NCI-H1092 (cell line): ENCODE results near the gene EFCAB11.

Experiments
- DNase-seq: peaks from one replicate; lab custom pipeline; 2025; lab: John Stamatoyannopoulos, UW

EFCAB11 gene

DNA sequence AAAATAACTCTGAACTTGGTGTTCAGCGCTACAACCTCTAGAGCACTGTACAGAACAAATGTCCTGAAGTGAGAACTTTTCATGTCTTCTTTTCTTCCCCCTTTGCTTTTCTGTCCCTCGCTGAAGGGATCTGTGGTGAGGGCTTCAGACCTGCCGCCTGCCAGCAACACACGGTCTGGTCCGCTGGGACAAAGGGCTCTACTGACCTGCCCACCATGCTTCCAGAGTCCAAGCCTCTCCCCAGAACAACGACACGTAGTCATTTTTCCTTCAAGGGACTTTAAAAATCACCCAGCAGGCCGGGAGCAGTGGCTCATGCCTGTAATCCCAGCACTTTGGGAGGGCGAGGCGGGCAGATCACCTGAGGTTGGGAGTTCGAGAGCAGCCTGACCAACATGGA, 140.4 kb downstream of the EFCAB11 start:
- DNase-seq: no peak

DNA sequence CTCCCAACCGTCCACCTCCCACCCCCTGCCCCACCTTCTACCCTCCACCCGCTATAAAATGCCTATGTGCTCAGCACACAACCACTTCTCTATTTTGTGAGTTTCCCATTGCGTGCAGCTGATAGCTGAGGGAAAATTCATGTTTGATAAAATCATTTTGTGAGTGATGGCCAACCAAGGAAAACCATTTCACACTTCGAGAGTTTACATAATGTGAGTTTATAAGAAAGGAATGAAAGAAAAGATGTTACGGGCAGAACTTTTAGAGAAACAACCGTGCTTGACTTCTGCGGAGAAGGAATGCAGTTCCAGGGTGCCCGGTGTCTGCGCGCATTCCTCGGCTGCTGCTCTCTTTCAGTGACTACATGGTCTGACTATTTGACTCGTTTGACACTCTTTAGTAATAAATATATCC, 140.9 kb downstream of the EFCAB11 start:
- no peak for DNase-seq

DNA sequence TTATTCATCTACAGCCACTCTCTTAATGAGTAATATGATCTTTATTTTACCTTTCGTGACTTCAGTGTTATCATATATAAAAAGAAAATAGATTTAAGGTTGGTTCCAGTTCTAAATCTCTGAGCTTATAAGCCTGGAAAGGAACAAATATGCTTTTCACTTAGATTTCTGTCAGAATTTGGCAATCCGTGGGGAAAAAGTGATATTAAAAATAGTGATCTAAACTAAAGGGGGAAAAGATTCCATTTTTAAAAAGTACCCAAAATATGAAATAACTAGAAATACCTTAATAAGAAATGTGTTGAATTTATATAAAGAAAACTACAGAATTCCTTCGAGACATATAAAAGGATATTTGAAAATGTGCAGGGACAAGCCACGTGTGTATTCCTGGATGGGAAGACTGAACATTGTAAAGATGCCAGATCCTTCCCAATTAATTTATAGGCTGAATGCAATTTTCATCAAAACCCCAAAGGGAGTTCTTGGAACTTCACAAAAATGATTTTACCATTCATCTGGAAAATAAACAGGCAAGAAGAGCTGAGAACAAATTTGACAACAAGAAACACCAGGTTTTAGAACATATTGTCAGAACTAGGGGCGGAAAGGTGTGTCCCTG, 142.5 kb downstream of the EFCAB11 start:
- DNase-seq: no peak

DNA sequence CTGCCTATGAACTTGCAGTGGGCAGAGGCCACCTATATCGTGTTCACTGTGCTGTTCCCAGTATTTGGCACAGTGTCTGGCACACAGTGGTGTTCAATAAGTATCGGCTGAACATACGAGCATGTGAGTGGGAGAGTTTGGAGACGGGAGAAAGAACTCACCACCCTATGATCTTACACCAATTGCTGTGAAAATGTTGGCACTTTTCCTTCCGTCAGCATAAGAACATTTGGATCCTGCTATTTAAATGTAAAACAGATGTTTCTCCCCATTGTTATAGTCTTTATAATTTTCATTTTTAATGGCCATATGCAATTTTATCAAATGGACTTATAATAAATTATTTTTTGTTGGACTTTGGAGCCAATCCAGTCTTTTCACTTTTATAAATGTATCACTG, 144.4 kb downstream of the EFCAB11 start:
- no peak for DNase-seq

DNA sequence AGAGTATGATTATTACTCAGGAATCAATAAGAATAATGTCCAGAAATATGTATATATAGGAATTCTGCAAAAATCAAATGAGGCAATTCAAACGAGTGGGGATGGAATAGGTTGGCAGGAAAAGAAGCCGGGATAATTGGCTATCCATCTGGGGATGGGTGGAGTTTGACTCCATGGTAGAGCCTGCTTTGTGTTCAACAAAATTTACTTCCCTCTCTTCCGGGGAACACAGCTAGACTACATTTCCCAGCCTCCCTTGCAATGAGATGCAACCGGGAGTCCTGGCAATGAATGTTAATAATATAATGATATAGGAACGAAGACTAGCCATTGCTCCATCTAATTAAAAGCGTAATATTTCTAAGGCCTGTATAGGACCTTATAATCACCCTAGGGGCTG, 146.6 kb downstream of the EFCAB11 start:
- no peak for DNase-seq

DNA sequence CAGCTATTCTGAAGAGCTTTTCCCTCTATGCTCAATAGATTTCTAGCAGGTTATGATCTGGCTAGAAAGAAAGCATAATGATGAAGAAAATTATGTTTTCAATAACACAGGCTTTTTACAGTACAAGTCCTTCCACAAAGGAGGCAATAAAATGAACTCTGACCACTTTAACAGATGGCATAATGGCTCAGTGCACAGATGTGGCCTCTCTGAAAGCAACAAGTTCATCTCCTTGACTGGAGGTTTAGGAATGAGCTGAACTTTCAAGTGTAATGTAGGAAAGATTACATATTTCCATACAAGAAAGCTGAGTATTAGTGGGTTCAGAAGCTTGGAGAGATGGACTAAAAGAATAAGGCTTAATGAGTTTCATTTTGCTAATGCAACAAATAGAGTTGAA, 147.4 kb downstream of the EFCAB11 start:
- DNase-seq: no peak

DNA sequence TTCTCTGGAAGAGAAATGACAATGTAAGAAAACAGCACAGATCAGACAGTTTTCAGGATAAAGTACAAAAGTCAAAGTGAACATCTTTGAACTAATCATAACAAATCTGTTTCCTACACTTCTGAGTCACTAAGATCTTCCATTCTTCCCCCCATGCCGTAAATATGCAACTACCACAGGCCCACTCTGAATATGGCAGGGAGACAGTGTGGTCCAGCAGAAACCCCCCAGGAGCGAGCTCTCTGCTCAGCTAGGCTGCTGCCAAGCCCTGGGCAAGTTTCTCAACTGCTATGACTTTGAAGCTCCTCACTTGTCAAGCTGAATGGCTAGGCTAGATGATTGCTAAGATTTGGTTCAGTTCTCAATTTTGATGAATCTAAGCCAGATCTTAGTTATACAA, 148.1 kb downstream of the EFCAB11 start:
- DNase-seq: no peak

DNA sequence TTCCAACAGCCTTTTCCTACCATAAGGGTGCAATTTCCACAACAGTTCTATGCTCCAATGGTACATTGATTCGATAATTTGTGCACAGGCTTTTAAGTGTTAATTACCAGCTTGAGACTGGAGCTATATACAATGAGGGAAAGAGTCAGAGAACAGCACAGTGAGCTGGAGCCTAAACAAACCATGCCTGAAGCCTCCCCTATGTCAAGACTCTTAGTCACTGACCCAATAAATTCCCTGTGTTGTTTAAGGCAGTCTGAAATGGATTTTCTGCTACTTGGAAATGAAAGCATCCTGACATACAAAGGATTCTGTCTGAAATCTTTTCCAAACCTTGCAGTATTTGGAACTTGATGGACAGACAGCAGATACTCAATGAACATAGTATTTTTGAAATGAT, 149.0 kb downstream of the EFCAB11 start:
- DNase-seq: no peak

DNA sequence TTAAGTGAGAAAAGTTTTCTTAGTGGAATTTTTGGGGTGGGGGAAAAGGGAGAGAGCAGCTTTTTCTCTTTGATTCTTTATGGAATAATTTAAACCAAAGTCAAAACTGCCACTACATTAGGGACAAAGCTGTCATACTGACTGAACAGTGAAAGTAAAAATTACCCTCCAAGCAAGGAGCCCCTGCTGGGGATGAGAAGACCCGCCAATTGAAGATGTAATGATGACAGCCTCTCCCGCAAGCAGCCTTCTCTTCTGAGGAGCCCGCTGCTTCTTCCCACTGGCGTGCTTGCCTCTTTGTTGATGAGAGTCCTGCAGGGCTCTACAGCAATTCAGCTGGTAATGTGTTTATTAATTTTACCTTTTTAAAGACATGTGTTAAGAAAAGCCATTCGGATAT, 151.0 kb downstream of the EFCAB11 start:
- DNase-seq: no peak

DNA sequence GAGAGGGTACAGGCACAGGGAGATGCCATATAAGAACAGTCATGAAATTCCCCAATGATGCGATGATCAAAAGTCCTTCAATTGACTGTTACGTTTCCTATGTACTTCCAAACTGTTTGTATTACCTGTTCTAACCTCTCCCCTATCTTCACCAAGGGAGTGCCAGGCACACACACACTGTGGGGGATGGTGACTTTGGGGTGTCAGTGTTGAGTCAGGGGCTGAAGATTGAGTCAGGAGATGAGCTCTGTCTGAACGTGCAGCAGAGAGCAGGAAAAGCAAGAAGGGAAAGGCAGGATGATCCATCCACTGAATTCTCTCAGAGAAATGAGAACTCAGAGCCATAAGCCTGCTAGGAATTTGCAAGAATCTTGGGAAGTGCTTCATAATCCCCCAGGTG, 153.4 kb downstream of the EFCAB11 start:
- DNase-seq: no peak

DNA sequence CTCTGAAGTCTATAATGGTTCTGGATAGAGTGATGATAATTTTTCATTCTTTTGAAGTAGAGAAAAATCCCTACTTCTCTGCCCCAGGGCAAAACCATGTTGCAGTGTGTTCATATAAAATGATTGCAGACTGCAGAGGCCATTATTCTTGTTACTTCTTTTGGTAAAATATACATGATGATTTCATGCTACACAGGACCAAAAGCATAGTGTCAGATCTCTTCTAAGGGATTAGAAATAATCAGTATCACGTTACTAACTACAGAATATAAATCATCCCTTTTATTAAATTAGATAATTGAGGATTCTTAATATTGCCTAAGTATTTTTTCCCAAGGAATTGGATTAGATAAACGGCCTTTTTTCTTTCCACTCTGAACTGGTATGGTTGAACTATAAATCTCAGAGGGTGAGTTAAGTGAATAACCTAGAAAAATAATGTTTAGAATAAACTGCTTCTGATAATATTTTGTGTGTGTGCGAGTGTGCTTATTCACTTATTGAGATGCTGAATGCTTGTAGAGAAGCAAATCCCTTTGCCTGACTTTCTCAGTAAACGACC, 156.2 kb downstream of the EFCAB11 start:
- no peak for DNase-seq

DNA sequence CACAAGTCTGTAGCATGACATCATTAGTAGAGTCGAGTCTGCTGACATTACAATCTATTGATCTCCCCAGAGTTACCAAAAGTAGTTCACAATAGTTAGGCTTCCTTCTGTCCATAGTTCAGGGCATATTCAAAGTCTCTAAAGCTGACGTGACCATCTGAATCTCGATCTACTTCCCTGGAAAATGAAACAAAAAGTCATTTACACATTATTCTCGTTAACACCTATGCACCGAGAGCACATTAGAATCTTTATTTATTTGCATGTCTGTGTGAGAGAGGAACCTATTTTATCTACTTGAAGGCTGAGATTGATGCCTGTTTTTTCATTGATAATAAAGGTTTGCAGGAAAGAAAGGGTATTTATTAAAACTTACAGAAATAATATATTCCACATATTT, 157.4 kb downstream of the EFCAB11 start:
- DNase-seq: no peak

DNA sequence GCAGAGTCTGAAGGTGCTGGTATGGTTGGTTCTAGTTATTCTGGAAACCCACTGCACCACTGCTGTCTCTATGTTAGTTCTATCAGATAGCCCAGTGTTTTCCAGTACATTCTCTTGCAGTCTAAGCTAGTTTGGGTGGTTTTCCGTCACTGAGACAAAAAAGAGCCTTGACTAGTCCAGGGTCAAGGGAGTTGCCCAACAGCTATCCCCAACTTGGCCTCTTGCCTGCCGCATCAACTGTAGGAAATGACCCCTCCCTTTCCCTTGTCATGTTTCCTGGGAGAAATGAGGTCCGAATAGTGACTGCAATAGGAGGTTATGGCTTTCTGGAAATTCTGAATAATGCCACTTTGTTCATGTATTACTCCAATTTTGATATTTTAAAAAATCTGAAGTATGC, 160.4 kb downstream of the EFCAB11 start:
- no peak for DNase-seq

DNA sequence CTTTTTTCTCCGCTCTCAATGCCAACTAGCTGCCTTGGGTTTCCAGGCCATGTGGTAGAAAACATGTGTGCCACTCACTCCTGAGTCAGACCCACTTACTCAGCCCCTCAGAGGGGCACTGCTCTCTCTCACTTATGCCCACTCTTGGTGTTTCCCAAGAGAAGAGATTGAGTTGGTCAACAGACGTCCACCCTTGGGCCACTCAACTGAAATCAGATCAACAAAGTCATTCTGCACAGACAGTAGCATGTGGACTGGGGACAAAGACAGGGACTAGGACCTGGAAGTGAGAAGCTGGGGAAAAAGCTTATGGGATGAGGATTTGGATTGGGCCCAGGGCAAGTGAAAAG, 161.2 kb downstream of the EFCAB11 start:
- no peak for DNase-seq

DNA sequence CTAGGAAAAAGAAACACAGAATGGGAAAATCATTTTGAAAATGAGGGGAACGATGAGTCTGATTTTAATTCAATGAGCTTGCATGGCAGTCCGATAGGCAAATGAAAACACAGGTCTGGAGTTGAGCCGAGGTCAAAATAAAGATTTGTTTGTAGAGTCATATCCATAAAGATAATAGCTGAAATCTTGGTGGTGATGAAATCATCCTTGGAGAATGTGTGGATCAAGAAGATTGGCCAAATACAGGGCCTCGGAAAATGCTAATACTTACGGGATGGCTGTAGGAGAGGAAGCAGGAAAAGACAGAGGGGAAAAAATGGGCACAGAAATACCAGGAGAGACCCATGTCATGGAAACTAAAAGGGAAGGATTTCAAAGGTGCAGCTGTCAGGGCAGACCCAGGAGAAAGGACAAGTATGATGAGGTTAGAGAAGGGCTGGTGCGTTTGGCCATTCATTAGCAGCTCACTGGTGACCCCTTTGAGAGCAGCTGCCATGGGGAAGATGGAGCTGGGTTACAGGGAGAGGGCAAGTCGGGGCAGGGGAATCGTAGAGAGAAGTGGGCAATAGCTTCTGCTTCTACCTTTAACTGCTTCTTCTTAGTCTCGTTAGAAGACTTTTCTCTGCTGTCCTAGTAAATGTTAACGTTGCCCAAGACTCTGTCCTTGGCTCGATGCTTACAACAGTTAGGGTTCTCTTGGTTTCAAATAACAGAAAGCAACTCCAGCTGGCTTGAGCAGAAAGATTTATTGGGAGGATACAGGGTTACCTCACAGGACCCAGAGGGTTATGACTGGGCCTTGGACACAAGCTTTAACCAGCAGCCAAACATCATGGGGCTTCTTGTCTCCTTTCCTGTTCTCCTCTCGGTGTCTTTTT, 161.8 kb downstream of the EFCAB11 start:
- no peak for DNase-seq

DNA sequence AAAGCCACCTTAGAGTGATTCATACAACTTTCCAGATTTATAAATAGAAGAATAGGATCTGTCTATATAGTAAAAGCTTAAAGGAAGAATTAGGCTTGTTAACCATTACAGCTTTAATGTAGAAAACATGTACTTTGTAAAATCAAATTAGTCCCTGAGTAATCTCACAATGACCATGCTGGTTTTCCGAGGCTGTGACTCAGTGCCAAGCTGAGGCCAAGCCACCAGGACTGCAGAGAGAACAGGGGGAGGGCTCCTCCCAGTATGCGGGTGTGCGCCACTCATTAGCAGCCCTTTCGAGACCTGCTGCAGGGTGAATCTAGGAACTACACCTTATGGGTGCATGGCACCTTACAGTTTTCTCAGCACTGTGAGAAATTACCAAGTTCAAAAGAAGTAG, 167.0 kb downstream of the EFCAB11 start:
- DNase-seq: no peak

DNA sequence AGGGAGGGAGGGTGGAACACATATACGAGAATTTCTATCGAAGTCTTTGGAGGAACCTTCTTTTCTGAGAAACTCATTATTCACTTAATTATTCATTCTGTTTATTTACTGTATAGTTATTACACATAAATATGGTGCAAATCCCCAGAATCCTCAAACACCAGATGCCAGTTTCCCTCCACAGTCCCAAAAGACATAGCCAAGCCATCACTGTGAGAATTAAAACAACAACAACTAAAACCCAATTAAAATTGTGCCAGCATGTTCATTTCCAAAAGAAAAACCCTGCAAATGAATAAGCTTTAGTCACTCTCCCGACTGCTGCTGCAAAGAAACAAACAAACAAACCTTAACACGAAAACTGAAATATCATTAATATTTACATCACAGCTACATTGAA, 173.5 kb downstream of the EFCAB11 start:
- DNase-seq: no peak

DNA sequence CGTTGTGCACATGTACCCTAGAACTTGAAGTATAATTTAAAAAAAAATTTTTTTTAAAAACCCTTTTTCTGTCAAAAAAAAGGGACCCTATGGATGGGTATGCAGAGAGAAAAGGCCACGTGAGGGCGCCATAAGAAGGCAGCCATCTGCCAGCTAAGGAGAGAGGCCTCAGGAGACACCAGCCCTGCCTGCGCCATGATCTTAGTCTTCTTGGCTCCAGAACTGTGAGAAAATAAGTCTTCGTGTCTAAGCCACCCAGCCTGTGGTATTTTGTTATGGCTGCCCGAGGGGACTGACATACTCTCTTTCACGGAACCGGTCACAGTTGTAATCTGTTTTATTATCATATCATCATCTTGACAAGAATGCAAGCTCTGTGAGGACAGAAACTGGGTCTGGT, 174.8 kb downstream of the EFCAB11 start:
- DNase-seq: no peak

DNA sequence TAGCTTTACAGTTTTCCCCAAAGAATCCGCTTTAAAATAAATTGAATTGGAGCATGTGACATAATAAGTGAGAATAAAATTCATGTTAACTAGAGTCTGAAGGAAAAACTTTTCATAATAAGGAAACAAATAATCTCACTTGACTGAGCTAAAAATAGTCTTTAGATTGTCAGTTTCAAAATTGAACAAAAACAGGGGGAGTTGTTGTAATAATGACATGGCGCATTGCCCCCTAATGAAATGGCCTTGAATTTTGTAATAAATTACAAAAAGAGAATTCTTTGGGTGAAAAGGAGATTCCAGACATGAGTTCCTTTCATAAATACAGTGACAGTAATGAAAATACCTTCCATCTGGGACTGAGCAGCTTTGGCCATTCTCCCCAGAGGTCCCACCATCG, 178.6 kb downstream of the EFCAB11 start:
- no peak for DNase-seq

DNA sequence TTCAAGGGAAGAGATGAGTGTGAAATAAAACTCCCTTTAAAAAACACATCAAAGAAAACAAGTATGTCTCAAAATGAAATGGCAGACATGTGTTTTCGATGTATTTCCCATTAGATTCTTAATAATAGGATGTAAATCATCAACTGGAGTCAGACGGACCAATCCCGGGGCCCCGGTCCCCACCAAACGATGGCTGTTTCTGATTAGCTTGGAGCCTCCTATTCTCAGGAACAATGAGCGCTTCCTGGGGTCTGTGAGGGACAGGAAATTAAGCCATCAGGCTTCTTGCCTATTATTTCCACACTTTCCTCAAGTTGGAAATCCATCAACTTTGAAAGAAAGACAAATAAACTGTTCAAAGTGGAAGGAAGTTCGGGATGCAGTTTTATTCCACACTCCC, 179.4 kb downstream of the EFCAB11 start:
- no peak for DNase-seq

DNA sequence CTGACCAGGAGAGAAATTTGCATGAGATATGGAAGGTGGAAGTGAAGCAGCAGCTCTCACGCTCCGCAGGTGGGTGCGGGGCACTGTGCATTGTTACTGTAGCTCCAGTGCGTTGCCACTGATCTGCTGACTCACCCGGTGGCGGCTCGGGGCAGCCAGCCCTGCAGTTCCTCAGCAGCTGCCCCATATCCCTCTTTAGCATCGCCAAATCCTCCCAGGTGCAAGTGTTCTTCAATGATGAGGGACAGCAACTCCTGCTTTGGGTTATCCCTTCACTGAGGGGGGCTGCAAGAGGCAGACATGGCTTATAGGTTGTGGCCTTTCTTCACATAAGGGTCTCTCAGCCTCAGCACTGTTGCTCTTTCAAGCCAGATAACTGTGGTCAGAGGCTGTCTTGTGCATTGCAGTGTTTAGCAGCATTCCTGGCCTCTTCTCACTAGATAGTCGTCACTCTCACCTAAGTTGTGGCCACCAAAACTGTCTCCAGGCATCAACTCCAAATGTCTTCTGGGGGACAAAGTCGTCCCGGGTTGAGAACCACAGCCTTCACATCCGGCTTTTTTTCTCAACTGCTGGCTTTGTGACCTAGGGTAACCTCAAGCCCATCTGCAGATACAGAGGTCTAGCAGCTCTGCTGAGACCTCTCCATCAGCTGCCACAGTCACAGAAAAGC, 180.8 kb downstream of the EFCAB11 start:
- DNase-seq: no peak

DNA sequence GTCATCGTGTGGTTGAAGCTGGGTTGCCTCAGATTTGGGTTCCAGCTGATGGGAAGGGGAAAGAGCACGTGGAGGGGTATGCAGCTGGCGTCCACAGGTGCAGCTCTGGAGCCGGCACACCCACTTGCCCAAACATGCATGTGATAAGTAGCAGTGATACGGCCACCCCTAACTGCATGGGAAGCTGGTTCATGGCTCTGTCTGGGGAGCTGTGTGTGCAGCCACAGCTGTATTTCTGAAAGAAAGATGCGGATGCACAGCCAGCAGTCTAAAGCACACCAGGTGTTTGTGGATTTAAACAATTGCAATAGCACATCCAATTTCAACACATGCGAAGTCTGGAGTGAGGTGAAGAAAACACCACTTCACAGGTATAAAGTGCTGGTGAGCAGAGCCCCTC, 181.4 kb downstream of the EFCAB11 start:
- no peak for DNase-seq

DNA sequence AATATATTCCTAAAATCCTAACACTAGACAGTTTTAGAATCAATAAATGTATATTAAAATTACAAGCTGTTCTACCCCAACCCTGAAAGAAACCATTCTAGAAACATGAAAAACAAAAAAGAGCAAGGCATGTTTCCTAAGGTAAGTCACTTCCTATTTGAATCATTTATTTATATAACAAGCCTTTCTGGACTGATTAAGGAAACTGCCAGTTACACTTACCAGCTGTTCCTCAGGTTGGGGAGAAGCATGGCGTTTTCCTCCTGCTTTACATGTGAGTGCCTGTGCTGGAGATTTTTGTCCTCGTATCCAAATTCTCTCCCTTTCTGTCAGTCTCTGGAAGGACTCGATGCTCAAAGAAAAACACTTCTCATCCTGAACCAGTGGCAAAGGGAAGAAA, 183.3 kb downstream of the EFCAB11 start:
- DNase-seq: no peak
